GM21390 (cell line): ENCODE measurements around the gene NFU1.
"Not testable (repeated sequence)": the region's sequence is repeated elsewhere in the genome, so short reads cannot be mapped to it uniquely, and the experiment has no call there.

Experiments
- ATAC-seq: cut with Tn5 transposase; IDR thresholded peaks from one replicate; pipeline ENCODE4 v1.9.1; 2021; ENCODE audit not compliant: unreplicated experiment

The NFU1 gene

DNA sequence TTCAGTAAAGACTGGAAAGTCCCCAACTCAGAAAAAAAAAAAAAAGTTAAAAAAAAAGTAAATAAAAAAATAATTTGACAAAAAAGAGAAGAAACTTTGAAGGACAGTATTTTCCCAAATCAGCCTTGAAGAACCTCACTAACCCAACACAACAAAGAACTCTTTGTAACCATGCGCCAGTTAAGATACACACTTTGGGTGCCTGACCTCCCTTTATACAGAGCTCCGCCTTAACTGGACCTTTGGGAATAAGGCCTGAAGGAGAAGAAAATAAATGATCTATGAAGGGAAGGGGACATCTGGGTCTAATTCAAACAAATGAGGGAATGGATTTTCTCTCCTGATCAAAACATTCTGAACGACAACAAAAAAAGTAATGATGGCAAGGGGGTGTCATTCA, 48.0 kb downstream of the NFU1 start:
- ATAC-seq: no peak

DNA sequence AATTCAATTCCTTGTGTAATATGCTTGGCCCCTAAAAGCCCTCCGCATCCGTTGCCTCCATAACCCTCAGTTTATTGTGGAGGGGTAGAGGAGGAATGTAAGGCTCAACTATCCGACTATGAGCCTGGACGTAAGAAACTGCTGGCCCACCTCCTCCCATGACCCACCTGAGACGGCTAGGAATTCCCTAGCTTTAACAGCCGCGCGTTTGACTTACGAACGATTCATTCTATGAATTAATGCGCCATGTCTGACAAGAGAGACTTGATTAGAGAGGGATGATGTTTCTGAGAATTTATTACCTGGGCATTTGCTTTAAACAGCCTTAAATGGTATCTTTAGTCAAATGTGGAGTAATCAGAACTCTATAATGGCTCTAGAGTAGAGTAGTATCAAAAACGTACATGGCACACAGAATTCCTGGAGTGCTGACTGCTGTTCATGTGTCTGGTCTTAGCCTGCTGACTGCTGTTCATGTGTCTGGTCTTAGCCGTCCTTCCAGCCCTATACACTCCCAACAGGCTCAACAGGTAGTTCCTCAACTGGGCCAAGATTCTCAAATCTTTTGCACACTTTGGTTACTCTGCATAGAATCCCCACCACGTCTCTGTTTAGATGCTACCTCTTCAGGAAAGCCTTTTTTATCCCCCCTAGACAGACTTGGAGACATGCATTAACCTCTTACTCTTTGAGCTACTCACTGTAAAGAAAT, 49.3 kb downstream of the NFU1 start:
- ATAC-seq: no peak

- ATAC-seq: peak; percentile 82
Observed at GRCh38 chr2:69386789-69387734, 50.2 kb downstream of the NFU1 start, which contains the start of gene GFPT1. GFPT1 (minus strand) TSS chr2:69387227; CDS start chr2:69387071, 156 bp downstream.

- ATAC-seq: no peak
Observed at GRCh38 chr2:69386360-69386759, 50.9 kb downstream of the NFU1 start.

DNA sequence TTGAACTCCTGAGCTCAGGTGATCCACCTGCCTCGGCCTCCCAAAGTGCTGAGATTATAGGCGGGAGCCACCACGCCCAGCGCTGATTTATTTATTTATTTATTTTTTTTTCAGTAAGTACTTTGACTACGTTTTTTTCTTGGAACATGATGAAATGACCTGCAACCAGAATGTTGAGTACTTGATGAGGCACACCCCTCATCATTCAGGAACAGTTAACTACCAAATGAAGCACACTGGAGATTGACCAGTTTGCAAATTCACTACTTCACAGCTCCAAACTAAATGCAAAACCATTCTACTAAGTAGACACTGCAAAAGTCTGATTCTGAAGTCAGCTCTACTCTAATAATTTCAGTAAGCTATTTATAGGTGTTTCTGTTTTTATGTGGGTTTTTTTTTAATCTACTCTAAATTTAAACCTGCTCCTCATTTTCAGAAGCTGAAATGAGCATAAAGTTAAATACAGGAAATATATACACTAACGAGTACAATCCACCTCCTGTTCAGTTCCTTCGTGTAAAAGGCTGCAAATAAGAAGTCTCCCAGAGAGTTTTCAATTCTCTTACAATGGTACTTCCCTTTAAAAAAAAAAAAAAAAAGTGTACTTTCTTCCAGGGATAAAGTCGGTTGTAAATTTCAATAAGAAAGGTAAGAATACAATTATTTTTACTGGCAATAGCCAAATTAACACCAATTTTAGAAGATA, 51.6 kb downstream of the NFU1 start:
- ATAC-seq: no peak

GRCh38 chr2:69384618-69385081, 52.6 kb downstream of the NFU1 start:
- no peak for ATAC-seq

- ATAC-seq: no peak
Observed at GRCh38 chr2:69383176-69383812, 53.9 kb downstream of the NFU1 start.

DNA sequence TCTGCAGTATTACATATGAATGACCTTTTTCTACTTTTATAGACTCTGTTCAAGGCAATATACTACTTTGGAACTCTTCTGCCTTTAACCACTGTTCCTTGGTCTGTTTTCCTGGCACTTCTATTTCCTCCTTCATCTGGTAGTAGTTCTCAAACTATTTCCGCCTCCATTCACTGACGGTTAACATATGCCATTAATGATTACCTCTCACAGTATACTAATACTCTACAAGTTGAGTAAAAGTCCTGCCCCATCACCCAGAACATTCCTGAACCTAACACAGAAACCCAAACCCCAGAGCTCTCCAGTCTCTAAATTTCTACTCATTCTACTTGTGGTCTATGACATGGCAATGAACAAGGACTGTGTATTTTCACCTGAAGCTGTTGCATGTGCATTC, 54.7 kb downstream of the NFU1 start:
- no peak for ATAC-seq

DNA sequence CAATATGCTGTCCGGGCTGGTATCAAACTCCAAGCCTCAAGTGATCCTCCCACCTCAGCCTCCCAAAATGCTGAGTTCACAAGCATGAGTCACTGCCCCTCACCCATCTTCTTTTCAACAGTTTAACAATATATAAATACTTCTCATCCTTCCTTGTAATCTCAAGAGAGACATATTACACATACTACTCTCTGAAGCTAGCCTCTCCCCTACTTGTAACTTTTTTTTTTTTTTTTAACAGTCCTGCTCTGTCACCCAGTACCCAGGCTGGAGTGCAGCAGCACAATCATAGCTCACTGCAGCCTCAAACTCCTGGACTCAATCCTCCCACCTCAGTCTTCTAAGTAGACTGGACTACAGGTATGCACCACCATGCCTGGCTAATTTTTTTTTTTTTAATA, 55.9 kb downstream of the NFU1 start:
- ATAC-seq: no peak

GRCh38 chr2:69380072-69380917, 56.9 kb downstream of the NFU1 start:
- no peak for ATAC-seq

DNA sequence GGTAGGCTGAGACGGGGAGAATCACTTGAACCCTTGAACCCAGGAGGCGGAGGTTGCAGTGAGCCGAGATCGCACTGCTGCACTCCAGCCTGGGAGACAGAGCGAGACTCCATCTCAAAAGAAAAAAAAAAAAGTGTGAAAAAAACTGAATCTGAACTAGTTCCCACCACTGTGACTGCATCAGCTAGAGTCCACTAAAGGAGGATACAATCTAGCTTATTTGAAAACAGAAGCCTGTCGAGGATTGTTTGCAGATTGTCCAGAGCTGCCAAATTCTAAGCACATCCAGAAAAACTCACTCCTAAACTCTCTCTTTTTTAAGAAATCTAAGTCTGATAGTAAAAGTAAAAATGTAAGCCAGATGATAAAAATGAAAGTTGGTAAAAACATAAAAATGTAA, 60.8 kb downstream of the NFU1 start:
- ATAC-seq: no peak

DNA sequence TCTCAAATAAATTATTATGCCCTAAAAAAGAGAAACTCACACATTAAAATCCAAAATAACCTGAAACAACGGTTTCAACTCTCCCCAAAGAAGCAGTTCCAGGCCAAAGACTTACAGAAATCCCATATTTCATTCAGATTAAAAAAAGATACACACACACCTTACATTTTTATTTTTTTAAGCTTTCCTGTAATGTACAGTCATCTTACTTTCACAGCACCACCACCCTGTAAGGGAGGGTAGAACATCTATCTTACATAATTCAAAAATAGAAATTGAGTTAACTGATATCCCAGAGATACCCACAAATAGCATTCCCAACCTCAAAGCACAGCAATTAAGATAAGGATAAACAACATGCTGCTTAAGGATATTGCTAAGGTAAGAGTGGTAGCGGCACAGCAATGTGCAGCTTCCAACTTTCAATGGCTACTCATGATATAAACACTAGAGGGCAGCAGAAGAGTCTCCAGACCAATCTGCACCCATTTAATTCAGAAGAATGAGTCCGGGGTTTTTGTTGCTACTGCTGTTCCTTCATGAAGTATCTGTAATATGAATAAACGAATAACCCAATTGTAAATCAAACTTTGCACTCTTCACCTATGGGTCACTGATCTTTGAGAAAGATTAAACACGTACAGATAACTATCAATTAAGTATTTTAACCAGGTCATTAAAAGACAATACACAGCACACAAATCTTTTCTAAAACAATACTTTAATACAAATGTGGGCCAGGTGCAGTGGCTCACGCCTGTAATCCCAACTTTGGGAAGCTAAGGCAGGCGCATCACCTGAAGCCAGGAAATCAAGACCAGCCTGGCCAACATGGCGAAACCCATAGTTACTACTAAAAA, 61.5 kb downstream of the NFU1 start:
- ATAC-seq: no peak

GRCh38 chr2:69372767-69373166, 64.5 kb downstream of the NFU1 start:
- no peak for ATAC-seq

- no peak for ATAC-seq
Observed at GRCh38 chr2:69369802-69370201, 67.4 kb downstream of the NFU1 start.

- no peak for ATAC-seq
Observed at GRCh38 chr2:69368588-69368987, 68.6 kb downstream of the NFU1 start.

GRCh38 chr2:69359371-69359770, 77.9 kb downstream of the NFU1 start:
- no peak for ATAC-seq

DNA sequence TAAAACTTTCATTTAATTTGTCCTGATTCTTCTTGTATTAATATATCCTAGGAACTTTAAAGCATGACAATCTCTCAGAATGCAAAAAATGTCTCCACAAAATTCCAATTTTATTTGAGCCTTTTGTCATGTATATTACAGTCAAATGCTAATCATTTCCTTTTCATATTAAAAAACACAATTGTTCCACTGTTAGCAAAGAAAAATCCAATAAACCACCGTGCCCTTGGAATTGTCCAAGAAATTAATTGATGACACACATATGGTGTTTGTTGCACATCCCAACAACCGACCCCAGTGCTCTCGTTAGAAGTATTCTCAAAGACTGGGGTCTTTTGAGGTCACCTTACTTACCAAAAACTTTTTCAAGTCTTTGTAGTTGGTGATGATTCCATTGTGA, 78.3 kb downstream of the NFU1 start:
- ATAC-seq: no peak

GRCh38 chr2:69356471-69356870, 80.8 kb downstream of the NFU1 start:
- no peak for ATAC-seq

GRCh38 chr2:69354976-69355375, 82.3 kb downstream of the NFU1 start:
- not testable (repeated sequence) for ATAC-seq
